Measurements from ENCODE around the gene MORC1.
"Not testable (repeated sequence)": the region's sequence is repeated elsewhere in the genome, so short reads cannot be mapped to it uniquely, and the experiment has no call there.

The MORC1 gene

GRCh38 chr3:109098079-109098644 lies 19.8 kb downstream of the MORC1 start:
- no peak overlapping the region for H3K9ac ChIP-seq (ENCODE audit: low read length)
- no peaks in the 10 kb centered on the region for H3K4me1 ChIP-seq (ENCODE audit: control insufficient read depth, low read depth, low read length)
- H3K36me3 ChIP-seq (ENCODE audit: control insufficient read depth, low read depth, low read length): no peaks in the 10 kb centered on the region
- H3K4me3 ChIP-seq (ENCODE audit: low read length): no peak overlapping the region
- H3K27ac ChIP-seq (ENCODE audit: low read length): no peak overlapping the region
- no peaks in the 10 kb centered on the region for H3K9me3 ChIP-seq (ENCODE audit: control insufficient read depth, low read depth, low read length)
- H3K27me3 ChIP-seq (ENCODE audit: control insufficient read depth, insufficient read depth, low read length): no peaks in the 10 kb centered on the region

DNA sequence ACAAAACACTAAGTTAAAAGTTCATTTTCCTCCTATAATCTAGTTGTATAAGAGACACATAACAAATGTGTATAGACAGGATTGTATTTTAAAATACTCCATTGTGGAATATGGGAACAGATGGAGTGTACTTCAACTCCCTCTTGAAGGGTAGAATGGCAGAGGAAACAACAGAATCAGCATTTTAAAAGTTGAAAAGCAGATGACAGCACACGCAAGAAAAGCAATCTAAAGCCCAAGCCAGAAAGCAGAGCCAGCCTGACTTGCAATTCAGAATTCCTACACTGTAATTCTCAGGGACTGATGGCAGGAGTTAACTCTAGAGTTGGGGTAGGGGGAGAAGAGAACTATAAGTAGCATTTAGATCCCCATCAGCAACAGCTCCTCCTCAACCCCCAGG lies 22.8 kb downstream of the MORC1 start:
- Histone ChIP-seq H3K9ac (ENCODE audit: low read length) (no peak overlapping the region), H3K27me3 (ENCODE audit: control insufficient read depth, insufficient read depth, low read length) (no peaks in the 10 kb centered on the region), H3K4me3 (ENCODE audit: low read length) (no peak overlapping the region), H3K9me3 (ENCODE audit: control insufficient read depth, low read depth, low read length) (no peaks in the 10 kb centered on the region), H3K4me1 (ENCODE audit: control insufficient read depth, low read depth, low read length) (no peaks in the 10 kb centered on the region), H3K36me3 (ENCODE audit: control insufficient read depth, low read depth, low read length) (no peaks in the 10 kb centered on the region), H3K27ac (ENCODE audit: low read length) (no peak overlapping the region)

DNA sequence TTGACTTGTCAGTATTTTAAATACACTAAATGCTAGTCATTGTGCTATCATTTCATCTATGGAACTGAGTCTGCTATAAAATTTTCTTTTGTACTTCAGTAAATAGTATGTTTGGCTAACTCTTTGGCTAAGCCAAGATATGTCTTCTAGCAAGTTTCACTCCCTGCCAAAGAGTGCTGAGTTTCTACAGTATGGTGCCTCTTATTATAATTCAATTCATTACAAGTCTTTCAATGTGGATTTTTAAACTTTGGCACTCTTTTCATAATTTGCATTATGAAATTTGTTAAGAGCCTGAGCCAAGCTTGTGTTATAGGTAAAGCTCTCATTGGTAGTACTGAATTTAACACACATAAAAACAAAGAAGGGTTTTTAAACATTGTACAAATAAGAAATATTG lies 24.4 kb downstream of the MORC1 start:
- H3K27me3 ChIP-seq (ENCODE audit: control insufficient read depth, insufficient read depth, low read length): no peaks in the 10 kb centered on the region
- no peak overlapping the region for H3K27ac ChIP-seq (ENCODE audit: low read length)
- no peaks in the 10 kb centered on the region for H3K4me1 ChIP-seq (ENCODE audit: control insufficient read depth, low read depth, low read length)
- H3K9me3 ChIP-seq (ENCODE audit: control insufficient read depth, low read depth, low read length): no peaks in the 10 kb centered on the region
- no peak overlapping the region for H3K4me3 ChIP-seq (ENCODE audit: low read length)
- H3K36me3 ChIP-seq (ENCODE audit: control insufficient read depth, low read depth, low read length): no peaks in the 10 kb centered on the region
- no peak overlapping the region for H3K9ac ChIP-seq (ENCODE audit: low read length)

GRCh38 chr3:109091846-109092245 lies 26.1 kb downstream of the MORC1 start:
- Histone ChIP-seq H3K4me3 (ENCODE audit: low read length) (no peak overlapping the region), H3K9ac (ENCODE audit: low read length) (no peak overlapping the region), H3K4me1 (ENCODE audit: control insufficient read depth, low read depth, low read length) (no peaks in the 10 kb centered on the region), H3K9me3 (ENCODE audit: control insufficient read depth, low read depth, low read length) (no peaks in the 10 kb centered on the region), H3K27ac (ENCODE audit: low read length) (no peak overlapping the region), H3K36me3 (ENCODE audit: control insufficient read depth, low read depth, low read length) (no peaks in the 10 kb centered on the region), H3K27me3 (ENCODE audit: control insufficient read depth, insufficient read depth, low read length) (no peaks in the 10 kb centered on the region)

GRCh38 chr3:109089265-109089664 lies 28.7 kb downstream of the MORC1 start:
- Histone ChIP-seq H3K9ac (ENCODE audit: low read length) (no peak overlapping the region), H3K4me3 (ENCODE audit: low read length) (no peak overlapping the region), H3K27me3 (ENCODE audit: control insufficient read depth, insufficient read depth, low read length) (no peaks in the 10 kb centered on the region), H3K27ac (ENCODE audit: low read length) (no peak overlapping the region), H3K36me3 (ENCODE audit: control insufficient read depth, low read depth, low read length) (no peaks in the 10 kb centered on the region), H3K9me3 (ENCODE audit: control insufficient read depth, low read depth, low read length) (no peaks in the 10 kb centered on the region), H3K4me1 (ENCODE audit: control insufficient read depth, low read depth, low read length) (no peaks in the 10 kb centered on the region)

- Histone ChIP-seq H3K9me3 (ENCODE audit: control insufficient read depth, low read depth, low read length) (no peaks in the 10 kb centered on the region), H3K27ac (ENCODE audit: low read length) (no peak overlapping the region), H3K4me3 (ENCODE audit: low read length) (no peak overlapping the region), H3K27me3 (ENCODE audit: control insufficient read depth, insufficient read depth, low read length) (no peaks in the 10 kb centered on the region), H3K36me3 (ENCODE audit: control insufficient read depth, low read depth, low read length) (no peaks in the 10 kb centered on the region), H3K9ac (ENCODE audit: low read length) (no peak overlapping the region), H3K4me1 (ENCODE audit: control insufficient read depth, low read depth, low read length) (peaks cover 4% of the 10 kb centered on the region)
Measured at GRCh38 chr3:109081746-109082510, 36.0 kb downstream of the MORC1 start.

DNA sequence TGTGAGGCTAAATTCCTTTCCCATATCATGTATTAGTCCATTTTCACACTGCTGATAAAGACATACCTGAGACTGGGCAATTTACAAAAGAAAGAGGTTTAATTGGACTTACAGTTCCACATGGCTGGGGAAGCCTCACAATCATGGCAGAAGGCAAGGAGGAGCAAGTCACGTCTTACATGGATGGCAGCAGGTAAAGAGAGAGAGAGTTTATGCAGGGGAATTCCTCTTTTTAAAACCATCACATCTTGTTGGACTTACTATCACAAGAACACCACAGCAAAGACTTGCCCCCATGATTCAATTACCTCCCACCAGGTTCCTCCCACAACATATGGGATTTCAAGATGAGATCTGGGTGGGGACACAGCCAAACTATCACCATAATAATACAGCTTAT lies 37.8 kb downstream of the MORC1 start:
- not testable (repeated sequence) for H3K4me3 ChIP-seq (ENCODE audit: low read length); H3K27me3 ChIP-seq (ENCODE audit: control insufficient read depth, insufficient read depth, low read length); H3K9me3 ChIP-seq (ENCODE audit: control insufficient read depth, low read depth, low read length); H3K4me1 ChIP-seq (ENCODE audit: control insufficient read depth, low read depth, low read length); H3K9ac ChIP-seq (ENCODE audit: low read length); H3K27ac ChIP-seq (ENCODE audit: low read length); H3K36me3 ChIP-seq (ENCODE audit: control insufficient read depth, low read depth, low read length)

GRCh38 chr3:109073116-109073515 lies 44.8 kb downstream of the MORC1 start:
- Histone ChIP-seq H3K4me3 (ENCODE audit: low read length) (no peak overlapping the region), H3K9ac (ENCODE audit: low read length) (no peak overlapping the region), H3K4me1 (ENCODE audit: control insufficient read depth, low read depth, low read length) (no peaks in the 10 kb centered on the region), H3K36me3 (ENCODE audit: control insufficient read depth, low read depth, low read length) (no peaks in the 10 kb centered on the region), H3K27me3 (ENCODE audit: control insufficient read depth, insufficient read depth, low read length) (no peaks in the 10 kb centered on the region), H3K27ac (ENCODE audit: low read length) (no peak overlapping the region), H3K9me3 (ENCODE audit: control insufficient read depth, low read depth, low read length) (no peaks in the 10 kb centered on the region)

DNA sequence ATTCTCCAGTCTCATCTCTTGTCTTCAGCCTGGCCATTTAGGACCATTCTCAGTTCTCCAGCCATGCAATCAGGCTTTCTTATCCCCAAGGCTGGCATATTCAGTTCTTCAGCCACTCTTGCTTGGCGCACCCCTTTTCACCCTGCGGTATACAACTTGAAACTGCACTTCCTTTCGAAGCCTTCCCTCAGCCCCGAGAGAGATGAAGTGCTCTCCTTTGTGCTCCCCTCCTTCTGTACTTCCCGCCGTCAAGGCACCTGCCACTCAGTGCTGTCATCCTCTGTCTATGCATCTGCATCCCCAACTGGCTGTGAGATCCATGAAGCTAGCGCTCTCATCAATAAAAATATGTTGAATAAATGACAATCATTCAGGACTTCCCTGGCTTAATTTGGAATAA lies 45.7 kb downstream of the MORC1 start:
- Histone ChIP-seq H3K9ac (ENCODE audit: low read length) (no peak overlapping the region), H3K36me3 (ENCODE audit: control insufficient read depth, low read depth, low read length) (no peaks in the 10 kb centered on the region), H3K4me3 (ENCODE audit: low read length) (no peak overlapping the region), H3K27me3 (ENCODE audit: control insufficient read depth, insufficient read depth, low read length) (no peaks in the 10 kb centered on the region), H3K27ac (ENCODE audit: low read length) (no peak overlapping the region), H3K9me3 (ENCODE audit: control insufficient read depth, low read depth, low read length) (no peaks in the 10 kb centered on the region), H3K4me1 (ENCODE audit: control insufficient read depth, low read depth, low read length) (no peaks in the 10 kb centered on the region)

GRCh38 chr3:109071350-109072142 lies 46.4 kb downstream of the MORC1 start:
- Histone ChIP-seq H3K27me3 (ENCODE audit: control insufficient read depth, insufficient read depth, low read length) (no peaks in the 10 kb centered on the region), H3K4me3 (ENCODE audit: low read length) (no peak overlapping the region), H3K27ac (ENCODE audit: low read length) (no peak overlapping the region), H3K4me1 (ENCODE audit: control insufficient read depth, low read depth, low read length) (no peaks in the 10 kb centered on the region), H3K36me3 (ENCODE audit: control insufficient read depth, low read depth, low read length) (no peaks in the 10 kb centered on the region), H3K9ac (ENCODE audit: low read length) (no peak overlapping the region), H3K9me3 (ENCODE audit: control insufficient read depth, low read depth, low read length) (no peaks in the 10 kb centered on the region)

GRCh38 chr3:109070211-109070610 lies 47.7 kb downstream of the MORC1 start:
- no peaks in the 10 kb centered on the region for H3K4me1 ChIP-seq (ENCODE audit: control insufficient read depth, low read depth, low read length)
- no peak overlapping the region for H3K9ac ChIP-seq (ENCODE audit: low read length)
- no peak overlapping the region for H3K27ac ChIP-seq (ENCODE audit: low read length)
- H3K27me3 ChIP-seq (ENCODE audit: control insufficient read depth, insufficient read depth, low read length): no peaks in the 10 kb centered on the region
- no peaks in the 10 kb centered on the region for H3K9me3 ChIP-seq (ENCODE audit: control insufficient read depth, low read depth, low read length)
- no peak overlapping the region for H3K4me3 ChIP-seq (ENCODE audit: low read length)
- H3K36me3 ChIP-seq (ENCODE audit: control insufficient read depth, low read depth, low read length): no peaks in the 10 kb centered on the region
